HepG2 (cell line): ENCODE data around the gene FBLN5. TPM values are rescaled to one million over a fixed set of nuclear protein-coding genes. Genes with fewer than 3 reads are reported as not detected.

Source experiments
- ATAC-seq: fragments of 200-7000 bp; cut with Tn5 transposase; 3 replicates; pipeline ENCODE4 v1.9.1; 2020; ENCODE audit warnings: mild to moderate bottlenecking, moderate library complexity
- BruUV-seq: library from RNA; stranded (reverse); fragments of 400-500 nt; replicated peaks from 2 replicates; lab custom pipeline; 2021; lab: Mats Ljungman, UMichigan
- CTCF ChIA-PET: fragments of 300-600 bp; formaldehyde crosslinking; extraction: SDS; loops from one replicate; lab custom pipeline; 2021; ENCODE audit warnings: low total read pairs, inconsistent platforms, low intra/inter-chr PET ratio; lab: Yijun Ruan, JAX
- POLR2A ChIA-PET: fragments of 350-600 bp; sonication (Branson Sonifier 250); formaldehyde crosslinking; loops from one replicate; lab custom pipeline; 2020; ENCODE audit warnings: antibody characterized with exemption, inconsistent platforms; lab: Yijun Ruan, JAX
- DNase-seq: peaks from one replicate; pipeline ENCODE4 v3.0.0-alpha.2; 2015; ENCODE audit warnings: low spot score
- FAIRE-seq: peaks from 3 replicates; lab custom pipeline; 2011; peaks lifted over from hg19 to GRCh38; lab: Jason Lieb, UNC
- H2AFZ ChIP-seq: one replicate; pipeline ENCODE4 v1.6.1; 2011; ENCODE audit warnings: low read length, inconsistent platforms
- H3K27ac ChIP-seq: fragments of 300-600 bp; 3 replicates; pipeline ENCODE4 v1.8.0; 2011; ENCODE audit warnings: mixed run types, mild to moderate bottlenecking, mixed read lengths, low read length, inconsistent platforms; ENCODE audit not compliant: insufficient read depth; ENCODE audit errors: extremely low read length
- H3K27me3 ChIP-seq, 2 experiments: fragments of 200-600 bp in 1 of 2; 2 replicates in 1 of 2; 3 replicates in 1 of 2; pipeline versions ENCODE4 v1.6.0 to v1.8.0; 2011; ENCODE audit warnings: low read length in 2 of 2, mild to moderate bottlenecking in 2 of 2, moderate library complexity in 2 of 2, inconsistent platforms in 1 of 2; ENCODE audit not compliant: insufficient read depth in 2 of 2, control insufficient read depth in 1 of 2
- H3K36me3 ChIP-seq, 2 experiments: fragments of 200-600 bp in 1 of 2; replicated peaks in 1 of 2; 2 replicates in 1 of 2; 3 replicates in 1 of 2; pipeline versions ENCODE4 v1.5.1 to v1.8.0; 2011; ENCODE audit warnings: low read length in 2 of 2, inconsistent platforms in 1 of 2; ENCODE audit not compliant: insufficient read depth in 2 of 2, control insufficient read depth in 1 of 2
- H3K4me1 ChIP-seq: 2 replicates; pipeline ENCODE4 v1.5.1; 2012; ENCODE audit warnings: low read length, inconsistent platforms; ENCODE audit not compliant: insufficient read depth
- H3K4me2 ChIP-seq: 2 replicates; pipeline ENCODE4 v1.6.0; 2011; ENCODE audit warnings: low read depth, low read length, inconsistent platforms
- H3K4me3 ChIP-seq, 3 experiments: fragments of 200-600 bp in 1 of 3; sonication (generic), shearing (Covaris generic) in 1 of 3; replicated peaks in 1 of 3; 2 replicates each; pipeline ENCODE4 v1.5.1; 2011 to 2016; ENCODE audit warnings: low read length in 3 of 3, inconsistent platforms in 2 of 3, low read depth in 2 of 3, mild to moderate bottlenecking in 2 of 3, control low read depth in 1 of 3, mixed read lengths in 1 of 3; ENCODE audit not compliant: insufficient read depth in 1 of 3
- H3K79me2 ChIP-seq: one replicate; pipeline ENCODE4 v1.6.1; 2011; ENCODE audit warnings: low read length, inconsistent platforms; ENCODE audit not compliant: insufficient read depth
- H3K9ac ChIP-seq: 2 replicates; pipeline ENCODE4 v1.6.0; 2011; ENCODE audit warnings: mild to moderate bottlenecking, low read depth, low read length, inconsistent platforms; ENCODE audit not compliant: insufficient read depth
- H3K9me3 ChIP-seq: 2 replicates; pipeline ENCODE4 v1.5.1; 2012; ENCODE audit warnings: mild to moderate bottlenecking, low read length
- H4K20me1 ChIP-seq: 2 replicates; pipeline ENCODE4 v1.6.0; 2011; ENCODE audit warnings: inconsistent platforms, mild to moderate bottlenecking, low read length, moderate library complexity; ENCODE audit not compliant: insufficient read depth
- CBX2 ChIP-seq, 2 experiments: fragments of 200-600 bp in 1 of 2; sonication (generic); formaldehyde crosslinking in 1 of 2; IDR thresholded peaks; 2 replicates each; pipeline versions ENCODE4 v1.7.0 to v1.8.1; 2018 to 2022; ENCODE audit warnings: low read depth in 2 of 2, low read length in 1 of 2, mild to moderate bottlenecking in 1 of 2, missing genetic modification reagents in 1 of 2
- CEBPG ChIP-seq: IDR thresholded peaks from 2 replicates; pipeline ENCODE4 v1.6.1; 2016
- FOXK1 ChIP-seq: sonication (generic); formaldehyde crosslinking; IDR thresholded peaks from 2 replicates; pipeline ENCODE4 v1.4.0; 2020; ENCODE audit warnings: low read depth, missing genetic modification reagents, borderline replicate concordance
- KMT2B ChIP-seq: IDR thresholded peaks from 2 replicates; pipeline ENCODE4 v1.6.1; 2016; ENCODE audit warnings: missing genetic modification reagents, missing compliant biosample characterization
- PHB2 ChIP-seq: fragments of 450-650 bp; IDR thresholded peaks from 2 replicates; pipeline ENCODE4 v1.6.1; 2018; ENCODE audit not compliant: partially characterized antibody
- SAP130 ChIP-seq: IDR thresholded peaks from 2 replicates; pipeline ENCODE4 v1.6.1; 2016; ENCODE audit warnings: low read depth
- SKI ChIP-seq: fragments of 450-650 bp; IDR thresholded peaks from one replicate; pipeline ENCODE4 v1.6.1; 2018; ENCODE audit warnings: mild to moderate bottlenecking; ENCODE audit not compliant: partially characterized antibody
- ZBTB20 ChIP-seq: sonication (generic); formaldehyde crosslinking; IDR thresholded peaks from 2 replicates; pipeline ENCODE4 v1.8.1; 2023; ENCODE audit warnings: missing genetic modification reagents, low read depth, mild to moderate bottlenecking, borderline replicate concordance
- ZC3H4 ChIP-seq: sonication (generic); formaldehyde crosslinking; IDR thresholded peaks from 2 replicates; pipeline ENCODE4 v1.4.0; 2020; ENCODE audit warnings: missing genetic modification reagents, borderline replicate concordance
- ZNF331 ChIP-seq: sonication (generic); formaldehyde crosslinking; IDR thresholded peaks from 2 replicates; pipeline ENCODE4 v1.4.0; 2020; ENCODE audit warnings: missing genetic modification reagents
- ZNF761 ChIP-seq: sonication (generic); formaldehyde crosslinking; conservative IDR thresholded peaks from 2 replicates; pipeline ENCODE4 v1.4.0; 2020; ENCODE audit warnings: mild to moderate bottlenecking, missing genetic modification reagents
- ZSCAN21 ChIP-seq: sonication (generic); formaldehyde crosslinking; IDR thresholded peaks from 2 replicates; pipeline ENCODE4 v1.8.0; 2022; ENCODE audit warnings: mild to moderate bottlenecking, missing genetic modification reagents, moderate library complexity, borderline replicate concordance
- WGBS: methylation state at CpG from one replicate; pipeline ENCODE4 v1.1.6; 2017; ENCODE audit warnings: low lambda C conversion rate; 5-methylcytosine and 5-hydroxymethylcytosine counted together
- in situ Hi-C: cut with HindIII; loops from 2 replicates; pipeline ENCODE4 v1.10.0; 2017; ENCODE audit warnings: low pct_unique_long_range_greater_than_20kb; ENCODE audit not compliant: extremely low pct_ligation_motif_present
- intact Hi-C: fragments of 100-400 bp; cut with micrococcal nuclease; formaldehyde crosslinking; loops from one replicate; pipeline ENCODE4 v1.10.0; 2022; ENCODE audit not compliant: unreplicated experiment
- polyA plus RNA-seq, 8 experiments: library from polyadenylated mRNA; depleted of rRNA in 3 of 8; stranded (reverse) in 7 of 8; unstranded in 1 of 8; fragments of >200 nt; fragmentation: Illumina TruSeq in 4 of 8; extraction: Trizol in 4 of 8; gene quantifications; 2 replicates each; pipeline versions ENCODE4 v1.2.1 to v1.2.3, GENCODE V29; 2011 to 2016; ENCODE audit warnings: low read depth in 4 of 8, missing spikeins in 1 of 8, mixed read lengths in 1 of 8; ENCODE audit not compliant: insufficient read depth in 1 of 8
- total RNA-seq, 5 experiments: library from RNA; depleted of rRNA; stranded (reverse); fragments of >200 nt; fragmentation: Illumina TruSeq; extraction: Trizol; gene quantifications; 2 replicates each; pipeline ENCODE4 v1.2.3, GENCODE V29; 2016; ENCODE audit warnings: low read depth in 1 of 5
- TF ChIP-seq, protein P1 (sequence below): sonication (generic); formaldehyde crosslinking; IDR thresholded peaks from 2 replicates; pipeline ENCODE4 v1.5.0; 2020; ENCODE audit warnings: missing genetic modification reagents
- TF ChIP-seq, protein P2 (sequence below): sonication (generic); formaldehyde crosslinking; IDR thresholded peaks from 2 replicates; pipeline ENCODE4 v1.8.0; 2022; ENCODE audit warnings: mild to moderate bottlenecking, missing genetic modification reagents
- TF ChIP-seq, protein P3 (sequence below): sonication (generic); formaldehyde crosslinking; IDR thresholded peaks from 2 replicates; pipeline ENCODE4 v1.5.1; 2020; ENCODE audit warnings: mild to moderate bottlenecking, moderate library complexity, missing genetic modification reagents

Gene FBLN5
- total and polyA plus RNA-seq, 2 of the 13 experiments (the other 11 are each of a cell fraction or from before 2014, with no cell fraction given) = 0.38 to 0.77 TPM

- BruUV-seq = no TSS peak
- TF ChIP-seq KMT2B (CRISPR knock-in tag) = no peak
- no peak for TF ChIP-seq ZC3H4 (CRISPR knock-in tag)
- TF ChIP-seq CBX2 (IDR thresholded peaks at IDR 0.05; ENCODE audit: low read depth, low read length) = 0 out of 2 replicates have a peak, but pooled peaks have one; percentile 51
- no peak for TF ChIP-seq CBX2 (CRISPR knock-in tag; IDR thresholded peaks at IDR 0.05; ENCODE audit: low read depth)
- TF ChIP-seq ZSCAN21 (CRISPR knock-in tag) = no peak
- no peaks in the 10 kb centered on the region for H3K36me3 ChIP-seq
- no peaks in the 10 kb centered on the region for H4K20me1 ChIP-seq
- POLR2A ChIA-PET = no interaction called here
- FAIRE-seq (no peak), DNase-seq (no peak), ATAC-seq (no peak)
- no peaks in the 10 kb centered on the region for H3K79me2 ChIP-seq
- H2AFZ ChIP-seq = no peak overlapping the region
- peaks cover 0 to 30% of the 10 kb centered on the region in 2 experiments; a peak in 4 of 5 replicates for H3K27me3 ChIP-seq
- no peak overlapping the region for H3K4me2 ChIP-seq
- H3K9ac ChIP-seq = no peak overlapping the region
- in situ Hi-C loops (no loop called here), intact Hi-C loops (no loop called here)
- WGBS = 61% methylated on average over 19 of the region's 19 CpGs
- peak overlapping the region in 1 of 3 experiments; percentile 37; a peak in 1 of 6 replicates for H3K4me3 ChIP-seq
- CTCF ChIA-PET = no interaction called here
- no peak overlapping the region for H3K27ac ChIP-seq
- H3K4me1 ChIP-seq = no peaks in the 10 kb centered on the region
- H3K9me3 ChIP-seq = no peaks in the 10 kb centered on the region
Measured at GRCh38 chr14:91835197-91835919, 112.1 kb downstream of the FBLN5 start.

DNA sequence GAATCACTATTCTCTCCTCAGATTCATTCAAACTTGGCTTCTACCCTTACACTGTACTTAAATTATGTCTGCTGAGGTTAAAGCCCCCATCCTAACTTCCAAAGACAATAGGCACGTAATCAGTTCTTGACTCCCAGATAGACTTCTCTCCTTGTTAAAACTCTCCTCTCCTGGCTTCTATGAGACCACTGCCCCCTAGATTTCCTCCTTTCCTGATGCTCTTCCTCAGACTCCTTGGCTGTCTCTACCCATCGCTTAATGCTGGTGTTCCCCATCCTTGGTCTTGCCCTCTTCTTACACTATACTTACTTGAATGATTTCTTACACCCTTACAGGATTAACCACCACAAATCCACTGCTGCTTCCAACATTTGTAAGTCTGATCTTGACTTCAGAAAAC, 112.9 kb downstream of the FBLN5 start:
- in situ Hi-C loops (no loop called here), intact Hi-C loops (no loop called here)
- H3K36me3 ChIP-seq = no peaks in the 10 kb centered on the region
- no peak overlapping the region for H3K27ac ChIP-seq
- H3K79me2 ChIP-seq = no peaks in the 10 kb centered on the region
- H2AFZ ChIP-seq = no peak overlapping the region
- DNase-seq = no peak
- no peak overlapping the region for H3K9ac ChIP-seq
- no peak for FAIRE-seq
- no peaks in the 10 kb centered on the region for H3K9me3 ChIP-seq
- ATAC-seq = no peak
- WGBS = 68% methylated on average over 2 of the region's 2 CpGs
- H3K4me1 ChIP-seq = no peaks in the 10 kb centered on the region
- H4K20me1 ChIP-seq = no peaks in the 10 kb centered on the region
- H3K4me2 ChIP-seq = no peak overlapping the region
- no TSS peak for BruUV-seq
- H3K4me3 ChIP-seq = no peak overlapping the region
- ChIA-PET POLR2A (no interaction called here), CTCF (no interaction called here)
- H3K27me3 ChIP-seq = peaks cover 0 to 30% of the 10 kb centered on the region in 2 experiments; a peak in 4 of 5 replicates
- TF ChIP-seq SKI (no peak), SAP130 (CRISPR knock-in tag) (no peak), ZNF761 (CRISPR knock-in tag) (no peak), ZNF331 (CRISPR knock-in tag) (no peak), FOXK1 (CRISPR knock-in tag) (no peak), CEBPG (CRISPR knock-in tag) (no peak), PHB2 (no peak), ZBTB20 (no peak)
- TF ChIP-seq, protein P1, sequence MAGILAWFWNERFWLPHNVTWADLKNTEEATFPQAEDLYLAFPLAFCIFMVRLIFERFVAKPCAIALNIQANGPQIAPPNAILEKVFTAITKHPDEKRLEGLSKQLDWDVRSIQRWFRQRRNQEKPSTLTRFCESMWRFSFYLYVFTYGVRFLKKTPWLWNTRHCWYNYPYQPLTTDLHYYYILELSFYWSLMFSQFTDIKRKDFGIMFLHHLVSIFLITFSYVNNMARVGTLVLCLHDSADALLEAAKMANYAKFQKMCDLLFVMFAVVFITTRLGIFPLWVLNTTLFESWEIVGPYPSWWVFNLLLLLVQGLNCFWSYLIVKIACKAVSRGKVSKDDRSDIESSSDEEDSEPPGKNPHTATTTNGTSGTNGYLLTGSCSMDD (CRISPR knock-in tag) = no peak
- TF ChIP-seq, protein P2, sequence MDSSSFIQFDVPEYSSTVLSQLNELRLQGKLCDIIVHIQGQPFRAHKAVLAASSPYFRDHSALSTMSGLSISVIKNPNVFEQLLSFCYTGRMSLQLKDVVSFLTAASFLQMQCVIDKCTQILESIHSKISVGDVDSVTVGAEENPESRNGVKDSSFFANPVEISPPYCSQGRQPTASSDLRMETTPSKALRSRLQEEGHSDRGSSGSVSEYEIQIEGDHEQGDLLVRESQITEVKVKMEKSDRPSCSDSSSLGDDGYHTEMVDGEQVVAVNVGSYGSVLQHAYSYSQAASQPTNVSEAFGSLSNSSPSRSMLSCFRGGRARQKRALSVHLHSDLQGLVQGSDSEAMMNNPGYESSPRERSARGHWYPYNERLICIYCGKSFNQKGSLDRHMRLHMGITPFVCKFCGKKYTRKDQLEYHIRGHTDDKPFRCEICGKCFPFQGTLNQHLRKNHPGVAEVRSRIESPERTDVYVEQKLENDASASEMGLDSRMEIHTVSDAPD (CRISPR knock-in tag) = no peak
- TF ChIP-seq, protein P3, sequence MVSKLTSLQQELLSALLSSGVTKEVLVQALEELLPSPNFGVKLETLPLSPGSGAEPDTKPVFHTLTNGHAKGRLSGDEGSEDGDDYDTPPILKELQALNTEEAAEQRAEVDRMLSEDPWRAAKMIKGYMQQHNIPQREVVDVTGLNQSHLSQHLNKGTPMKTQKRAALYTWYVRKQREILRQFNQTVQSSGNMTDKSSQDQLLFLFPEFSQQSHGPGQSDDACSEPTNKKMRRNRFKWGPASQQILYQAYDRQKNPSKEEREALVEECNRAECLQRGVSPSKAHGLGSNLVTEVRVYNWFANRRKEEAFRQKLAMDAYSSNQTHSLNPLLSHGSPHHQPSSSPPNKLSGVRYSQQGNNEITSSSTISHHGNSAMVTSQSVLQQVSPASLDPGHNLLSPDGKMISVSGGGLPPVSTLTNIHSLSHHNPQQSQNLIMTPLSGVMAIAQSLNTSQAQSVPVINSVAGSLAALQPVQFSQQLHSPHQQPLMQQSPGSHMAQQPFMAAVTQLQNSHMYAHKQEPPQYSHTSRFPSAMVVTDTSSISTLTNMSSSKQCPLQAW (CRISPR knock-in tag) = no peak
